ENCODE data around the gene AHI1. TPM values are rescaled to one million over a fixed set of nuclear protein-coding genes. Genes with fewer than 3 reads are reported as not detected.

Gene AHI1
- total and polyA plus RNA-seq, 2 of the 13 experiments (the other 11 are each of a cell fraction or from before 2014, with no cell fraction given) = 7.2 to 18.6 TPM

- TF ChIP-seq ZMYM3 (CRISPR knock-in tag; IDR thresholded peaks at IDR 0.05) = peak; percentile 79
- peak; percentile 93; the same call in 1 of the 2 replicates for TF ChIP-seq ZFP90 (CRISPR knock-in tag; IDR thresholded peaks at IDR 0.05; ENCODE audit: borderline replicate concordance)
- TF ChIP-seq ZNF687 (CRISPR knock-in tag; IDR thresholded peaks at IDR 0.05) = peak; percentile 99
- TF ChIP-seq ZNF317 (CRISPR knock-in tag; IDR thresholded peaks at IDR 0.05) = peak; percentile 66
- peak; percentile 72; the same call in 1 of the 2 replicates for TF ChIP-seq MTA1 (CRISPR knock-in tag; IDR thresholded peaks at IDR 0.05; ENCODE audit: borderline replicate concordance)
- TF ChIP-seq ZNF530 (CRISPR knock-in tag; IDR thresholded peaks at IDR 0.05; ENCODE audit: low read depth) = no peak
- TF ChIP-seq, protein P1, sequence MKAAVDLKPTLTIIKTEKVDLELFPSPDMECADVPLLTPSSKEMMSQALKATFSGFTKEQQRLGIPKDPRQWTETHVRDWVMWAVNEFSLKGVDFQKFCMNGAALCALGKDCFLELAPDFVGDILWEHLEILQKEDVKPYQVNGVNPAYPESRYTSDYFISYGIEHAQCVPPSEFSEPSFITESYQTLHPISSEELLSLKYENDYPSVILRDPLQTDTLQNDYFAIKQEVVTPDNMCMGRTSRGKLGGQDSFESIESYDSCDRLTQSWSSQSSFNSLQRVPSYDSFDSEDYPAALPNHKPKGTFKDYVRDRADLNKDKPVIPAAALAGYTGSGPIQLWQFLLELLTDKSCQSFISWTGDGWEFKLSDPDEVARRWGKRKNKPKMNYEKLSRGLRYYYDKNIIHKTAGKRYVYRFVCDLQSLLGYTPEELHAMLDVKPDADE (CRISPR knock-in tag; IDR thresholded peaks at IDR 0.05) = peak; percentile 87; the same call in 1 of the 2 replicates
- TF ChIP-seq ATRX (CRISPR knock-in tag; IDR thresholded peaks at IDR 0.05; ENCODE audit: borderline replicate concordance) = no peak
- TF ChIP-seq IRF2 (CRISPR knock-in tag; IDR thresholded peaks at IDR 0.05) = peak; percentile 67; the same call in 1 of the 2 replicates
- TF ChIP-seq ZNF3 (CRISPR knock-in tag; IDR thresholded peaks at IDR 0.05) = no peak
- TF ChIP-seq, protein P2, sequence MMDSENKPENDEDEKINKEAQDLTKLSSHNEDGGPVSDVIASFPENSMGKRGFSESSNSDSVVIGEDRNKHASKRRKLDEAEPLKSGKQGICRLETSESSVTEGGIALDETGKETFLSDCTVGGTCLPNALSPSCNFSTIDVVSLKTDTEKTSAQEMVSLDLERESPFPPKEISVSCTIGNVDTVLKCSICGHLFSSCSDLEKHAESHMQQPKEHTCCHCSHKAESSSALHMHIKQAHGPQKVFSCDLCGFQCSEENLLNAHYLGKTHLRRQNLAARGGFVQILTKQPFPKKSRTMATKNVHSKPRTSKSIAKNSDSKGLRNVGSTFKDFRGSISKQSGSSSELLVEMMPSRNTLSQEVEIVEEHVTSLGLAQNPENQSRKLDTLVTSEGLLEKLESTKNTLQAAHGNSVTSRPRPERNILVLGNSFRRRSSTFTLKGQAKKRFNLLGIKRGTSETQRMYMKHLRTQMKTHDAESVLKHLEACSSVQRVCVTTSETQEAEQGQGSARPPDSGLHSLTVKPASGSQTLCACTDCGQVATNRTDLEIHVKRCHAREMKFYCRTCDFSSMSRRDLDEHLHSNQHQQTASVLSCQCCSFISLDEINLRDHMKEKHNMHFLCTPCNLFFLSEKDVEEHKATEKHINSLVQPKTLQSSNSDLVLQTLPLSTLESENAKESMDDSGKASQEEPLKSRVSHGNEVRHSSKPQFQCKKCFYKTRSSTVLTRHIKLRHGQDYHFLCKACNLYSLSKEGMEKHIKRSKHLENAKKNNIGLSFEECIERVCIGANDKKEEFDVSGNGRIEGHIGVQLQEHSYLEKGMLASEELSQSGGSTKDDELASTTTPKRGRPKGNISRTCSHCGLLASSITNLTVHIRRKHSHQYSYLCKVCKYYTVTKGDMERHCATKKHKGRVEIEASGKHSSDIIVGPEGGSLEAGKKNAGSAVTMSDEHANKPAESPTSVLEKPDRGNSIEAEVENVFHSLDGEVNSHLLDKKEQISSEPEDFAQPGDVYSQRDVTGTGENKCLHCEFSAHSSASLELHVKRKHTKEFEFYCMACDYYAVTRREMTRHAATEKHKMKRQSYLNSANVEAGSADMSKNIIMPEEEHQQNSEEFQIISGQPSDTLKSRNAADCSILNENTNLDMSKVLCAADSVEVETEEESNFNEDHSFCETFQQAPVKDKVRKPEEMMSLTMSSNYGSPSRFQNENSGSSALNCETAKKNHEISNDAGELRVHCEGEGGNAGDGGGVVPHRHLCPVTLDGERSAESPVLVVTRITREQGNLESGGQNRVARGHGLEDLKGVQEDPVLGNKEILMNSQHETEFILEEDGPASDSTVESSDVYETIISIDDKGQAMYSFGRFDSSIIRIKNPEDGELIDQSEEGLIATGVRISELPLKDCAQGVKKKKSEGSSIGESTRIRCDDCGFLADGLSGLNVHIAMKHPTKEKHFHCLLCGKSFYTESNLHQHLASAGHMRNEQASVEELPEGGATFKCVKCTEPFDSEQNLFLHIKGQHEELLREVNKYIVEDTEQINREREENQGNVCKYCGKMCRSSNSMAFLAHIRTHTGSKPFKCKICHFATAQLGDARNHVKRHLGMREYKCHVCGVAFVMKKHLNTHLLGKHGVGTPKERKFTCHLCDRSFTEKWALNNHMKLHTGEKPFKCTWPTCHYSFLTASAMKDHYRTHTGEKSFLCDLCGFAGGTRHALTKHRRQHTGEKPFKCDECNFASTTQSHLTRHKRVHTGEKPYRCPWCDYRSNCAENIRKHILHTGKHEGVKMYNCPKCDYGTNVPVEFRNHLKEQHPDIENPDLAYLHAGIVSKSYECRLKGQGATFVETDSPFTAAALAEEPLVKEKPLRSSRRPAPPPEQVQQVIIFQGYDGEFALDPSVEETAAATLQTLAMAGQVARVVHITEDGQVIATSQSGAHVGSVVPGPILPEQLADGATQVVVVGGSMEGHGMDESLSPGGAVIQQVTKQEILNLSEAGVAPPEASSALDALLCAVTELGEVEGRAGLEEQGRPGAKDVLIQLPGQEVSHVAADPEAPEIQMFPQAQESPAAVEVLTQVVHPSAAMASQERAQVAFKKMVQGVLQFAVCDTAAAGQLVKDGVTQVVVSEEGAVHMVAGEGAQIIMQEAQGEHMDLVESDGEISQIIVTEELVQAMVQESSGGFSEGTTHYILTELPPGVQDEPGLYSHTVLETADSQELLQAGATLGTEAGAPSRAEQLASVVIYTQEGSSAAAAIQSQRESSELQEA (CRISPR knock-in tag; IDR thresholded peaks at IDR 0.05; ENCODE audit: not compliant biosample characterization) = peak; percentile 94
- peak; percentile 38; the same call in 1 of the 2 replicates for TF ChIP-seq MAZ (IDR thresholded peaks at IDR 0.05; ENCODE audit: borderline replicate concordance, low read depth, low read length)
- TF ChIP-seq MAZ (CRISPR knock-in tag; IDR thresholded peaks at IDR 0.05; ENCODE audit: low read depth) = peak; percentile 83
- TF ChIP-seq ZNF260 (CRISPR knock-in tag; IDR thresholded peaks at IDR 0.05; ENCODE audit: borderline replicate concordance, low read depth) = no peak
- TF ChIP-seq NCOR1 (IDR thresholded peaks at IDR 0.05; ENCODE audit: borderline replicate concordance, low read length) = no peak
Observed at GRCh38 chr6:135497412-135498184, at the start of gene AHI1 (continued).
